ENCODE data around the gene NPTX1.

- TF ChIP-seq CTCF (IDR thresholded peaks at IDR 0.05) (no peak), POLR2A (IDR thresholded peaks at IDR 0.05) (no peak)
Observed at GRCh38 chr17:80482058-80482318, 5.6 kb upstream of the NPTX1 start.

Data from lower leg skin (tissue), 3 donors.